GM10266 (cell line): Measurements from ENCODE around the gene NXPE2.

Experiments used
- DNase-seq: peaks from one replicate; pipeline ENCODE4 v3.0.0; 2012; ENCODE audit errors: extremely low spot score
- TF ChIP-seq, protein P1 (sequence below): IDR thresholded peaks from 2 replicates; pipeline ENCODE4 v1.5.1; 2012; ENCODE audit warnings: mild to moderate bottlenecking, low read depth; ENCODE audit not compliant: control insufficient read depth, insufficient read depth; ENCODE audit errors: missing control alignments

The NXPE2 gene

DNA sequence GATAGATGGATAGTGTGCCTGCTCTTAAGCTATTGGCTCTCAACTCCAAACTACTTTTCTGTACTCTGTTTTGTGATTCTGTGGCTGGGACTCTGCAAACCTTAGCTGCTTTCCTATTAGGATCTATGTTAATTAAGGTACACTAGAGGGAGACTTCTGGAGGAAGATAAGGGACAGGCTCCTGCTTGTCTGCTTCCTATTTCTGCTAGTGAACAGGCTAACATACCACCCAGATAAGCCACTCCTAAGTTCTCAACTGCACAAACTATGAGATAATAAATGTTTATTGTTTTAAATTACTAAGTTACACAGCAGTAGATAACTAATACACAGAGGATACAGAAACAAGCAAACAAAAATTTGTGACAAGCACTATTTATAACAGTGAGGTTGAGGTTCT lies 10.2 kb upstream of the NXPE2 start:
- DNase-seq, result no peak
- TF ChIP-seq, protein P1, sequence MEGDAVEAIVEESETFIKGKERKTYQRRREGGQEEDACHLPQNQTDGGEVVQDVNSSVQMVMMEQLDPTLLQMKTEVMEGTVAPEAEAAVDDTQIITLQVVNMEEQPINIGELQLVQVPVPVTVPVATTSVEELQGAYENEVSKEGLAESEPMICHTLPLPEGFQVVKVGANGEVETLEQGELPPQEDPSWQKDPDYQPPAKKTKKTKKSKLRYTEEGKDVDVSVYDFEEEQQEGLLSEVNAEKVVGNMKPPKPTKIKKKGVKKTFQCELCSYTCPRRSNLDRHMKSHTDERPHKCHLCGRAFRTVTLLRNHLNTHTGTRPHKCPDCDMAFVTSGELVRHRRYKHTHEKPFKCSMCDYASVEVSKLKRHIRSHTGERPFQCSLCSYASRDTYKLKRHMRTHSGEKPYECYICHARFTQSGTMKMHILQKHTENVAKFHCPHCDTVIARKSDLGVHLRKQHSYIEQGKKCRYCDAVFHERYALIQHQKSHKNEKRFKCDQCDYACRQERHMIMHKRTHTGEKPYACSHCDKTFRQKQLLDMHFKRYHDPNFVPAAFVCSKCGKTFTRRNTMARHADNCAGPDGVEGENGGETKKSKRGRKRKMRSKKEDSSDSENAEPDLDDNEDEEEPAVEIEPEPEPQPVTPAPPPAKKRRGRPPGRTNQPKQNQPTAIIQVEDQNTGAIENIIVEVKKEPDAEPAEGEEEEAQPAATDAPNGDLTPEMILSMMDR, result no peak

DNA sequence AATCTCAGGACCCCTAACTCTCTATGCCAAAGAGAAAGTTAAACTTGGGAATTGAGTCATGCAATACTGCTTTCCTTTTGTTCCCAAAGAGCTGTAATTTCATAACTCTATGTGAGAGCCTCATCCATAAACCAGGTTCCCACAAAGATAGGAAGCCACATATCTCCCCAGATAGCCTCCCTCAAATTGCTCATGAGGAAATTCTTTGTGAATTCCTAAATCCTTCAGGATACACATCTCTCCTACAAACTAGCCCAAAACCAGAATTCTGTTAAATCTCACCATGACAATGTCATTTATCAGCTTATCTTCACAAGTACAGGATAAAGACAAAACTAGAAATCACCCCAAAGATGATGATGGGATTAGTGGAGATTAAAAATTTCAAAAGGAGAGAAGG lies 4.7 kb upstream of the NXPE2 start:
- TF ChIP-seq, protein P1, result no peak
- DNase-seq, result no peak

DNA sequence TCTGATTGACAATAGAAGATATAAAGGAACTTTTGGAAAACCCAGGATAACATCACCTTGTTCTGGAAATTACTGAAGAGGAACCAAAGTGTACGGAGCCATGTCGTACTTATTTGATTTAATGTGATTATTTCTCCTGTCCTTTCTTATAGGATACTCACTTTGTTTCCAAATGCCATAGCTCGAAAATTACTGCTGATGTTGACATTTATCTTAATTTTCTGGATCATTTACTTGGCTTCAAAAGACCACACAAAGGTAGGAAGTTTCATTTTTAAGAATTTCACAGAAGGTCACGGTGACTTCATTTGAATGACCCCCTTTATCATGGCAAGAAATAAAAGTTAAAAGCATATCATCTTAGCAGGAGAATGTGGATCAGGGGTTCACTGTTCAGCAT lies 1.2 kb downstream of the NXPE2 start:
- TF ChIP-seq, protein P1, result no peak
- DNase-seq, result no peak

DNA sequence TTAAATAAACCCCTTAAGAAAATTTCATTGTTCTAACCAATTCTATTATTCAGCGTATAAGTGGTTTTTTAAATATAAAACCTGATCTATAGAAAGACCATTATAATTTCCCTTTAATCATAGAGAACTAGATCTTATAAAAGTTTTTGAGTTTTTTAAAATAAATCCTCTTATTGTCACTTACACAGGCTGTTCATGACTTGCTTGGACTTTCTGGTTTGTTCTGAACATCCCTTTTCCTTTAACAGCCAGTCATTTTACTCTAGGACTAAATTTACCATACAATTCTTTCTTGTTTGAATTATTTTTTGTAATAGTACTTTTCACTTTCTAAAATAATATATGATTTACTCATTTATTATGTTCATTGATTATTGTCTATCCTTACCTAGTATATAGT lies 4.7 kb downstream of the NXPE2 start:
- DNase-seq, result no peak
- TF ChIP-seq, protein P1, result no peak

DNA sequence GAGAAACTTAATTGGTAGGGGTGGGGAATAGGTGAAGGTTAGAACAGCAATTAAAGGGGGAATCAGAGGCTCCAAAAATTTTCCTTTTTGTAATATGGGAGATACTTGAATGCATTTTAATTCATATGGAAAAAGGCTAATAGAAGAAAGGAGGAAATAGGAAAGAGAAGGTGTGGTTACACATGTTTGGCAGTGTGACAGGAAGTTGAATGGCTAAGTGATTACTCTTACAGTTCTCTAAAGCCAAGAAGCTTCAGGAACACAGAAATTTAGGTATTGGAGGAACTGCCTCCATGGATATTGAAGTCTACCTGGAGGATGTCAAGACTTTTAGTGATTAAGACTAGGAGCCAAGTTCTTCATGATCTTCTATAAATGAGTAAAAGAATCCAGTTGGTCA lies 6.3 kb downstream of the NXPE2 start:
- no peak for DNase-seq
- TF ChIP-seq, protein P1, result no peak

DNA sequence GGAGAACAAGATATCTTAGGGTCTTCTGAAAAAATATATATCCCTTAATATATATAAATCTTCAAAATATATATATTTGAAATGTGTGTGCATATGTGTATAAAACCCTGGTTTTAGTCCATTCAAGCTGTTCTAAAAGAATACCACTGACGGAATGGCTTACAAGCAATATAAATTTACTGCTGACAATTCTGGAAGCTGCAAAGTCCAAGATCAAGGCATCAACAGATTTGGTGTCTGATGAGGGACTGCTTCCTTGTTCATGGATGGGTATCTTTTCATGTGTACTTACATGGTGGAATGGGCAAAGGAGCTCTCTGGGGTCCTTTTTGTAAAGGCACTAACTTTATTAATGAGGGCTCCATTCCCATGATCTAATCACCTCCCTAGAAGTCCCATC lies 6.8 kb downstream of the NXPE2 start:
- no peak for DNase-seq
- TF ChIP-seq, protein P1, result no peak

DNA sequence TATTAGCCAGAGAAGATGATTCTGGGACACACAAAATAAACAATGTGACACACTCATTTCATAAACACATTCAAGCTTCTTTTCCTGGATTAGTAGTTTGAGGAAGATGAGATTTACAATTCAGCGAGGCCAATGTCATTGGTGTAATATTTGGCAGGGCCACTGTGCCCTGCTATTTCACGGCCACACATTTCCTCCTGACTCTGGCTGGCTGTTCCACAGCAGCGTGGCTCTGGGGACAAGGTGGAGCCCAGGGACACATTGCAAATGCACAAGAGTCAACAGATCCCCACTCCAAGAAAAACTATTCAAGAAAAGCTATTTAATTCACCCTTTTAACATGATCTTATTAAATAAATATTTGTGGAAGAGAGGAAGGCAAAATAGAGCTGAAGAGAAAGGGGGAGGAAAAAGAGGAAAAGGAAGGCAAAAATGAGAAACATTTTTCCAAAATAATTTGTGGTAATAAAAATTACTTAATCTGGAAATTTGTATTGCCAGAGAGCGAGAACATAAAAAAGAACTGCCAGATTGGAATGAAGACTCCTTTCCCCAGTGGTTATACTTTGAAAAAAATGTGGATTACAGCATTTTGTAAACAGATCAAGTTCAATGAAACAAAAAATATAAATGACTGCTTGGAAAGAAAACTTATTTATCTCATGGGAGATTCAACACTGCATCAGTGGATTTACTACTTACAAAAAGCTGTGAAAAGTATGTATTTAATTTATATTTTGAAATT lies 27.1 kb downstream of the NXPE2 start:
- TF ChIP-seq, protein P1, result no peak
- DNase-seq, result no peak
